A673 (cell line): ENCODE measurements around the gene MBIP.

Experiments
- EZH2 ChIP-seq: fragments of 200-600 bp; sonication (generic); IDR thresholded peaks from 2 replicates; pipeline ENCODE4 v1.6.1; 2017; ENCODE audit warnings: borderline replicate concordance, low read depth, mild to moderate bottlenecking, mixed read lengths, antibody characterized with exemption, low read length; ENCODE audit not compliant: poor library complexity, severe bottlenecking
- TF ChIP-seq, protein P1 (sequence below): fragments of 300-800, 200-600 bp; sonication (generic); conservative IDR thresholded peaks from 2 replicates; pipeline ENCODE4 v1.5.1; 2017; ENCODE audit warnings: low read depth, mild to moderate bottlenecking, antibody characterized with exemption, low read length, moderate library complexity, mixed read lengths

DNA sequence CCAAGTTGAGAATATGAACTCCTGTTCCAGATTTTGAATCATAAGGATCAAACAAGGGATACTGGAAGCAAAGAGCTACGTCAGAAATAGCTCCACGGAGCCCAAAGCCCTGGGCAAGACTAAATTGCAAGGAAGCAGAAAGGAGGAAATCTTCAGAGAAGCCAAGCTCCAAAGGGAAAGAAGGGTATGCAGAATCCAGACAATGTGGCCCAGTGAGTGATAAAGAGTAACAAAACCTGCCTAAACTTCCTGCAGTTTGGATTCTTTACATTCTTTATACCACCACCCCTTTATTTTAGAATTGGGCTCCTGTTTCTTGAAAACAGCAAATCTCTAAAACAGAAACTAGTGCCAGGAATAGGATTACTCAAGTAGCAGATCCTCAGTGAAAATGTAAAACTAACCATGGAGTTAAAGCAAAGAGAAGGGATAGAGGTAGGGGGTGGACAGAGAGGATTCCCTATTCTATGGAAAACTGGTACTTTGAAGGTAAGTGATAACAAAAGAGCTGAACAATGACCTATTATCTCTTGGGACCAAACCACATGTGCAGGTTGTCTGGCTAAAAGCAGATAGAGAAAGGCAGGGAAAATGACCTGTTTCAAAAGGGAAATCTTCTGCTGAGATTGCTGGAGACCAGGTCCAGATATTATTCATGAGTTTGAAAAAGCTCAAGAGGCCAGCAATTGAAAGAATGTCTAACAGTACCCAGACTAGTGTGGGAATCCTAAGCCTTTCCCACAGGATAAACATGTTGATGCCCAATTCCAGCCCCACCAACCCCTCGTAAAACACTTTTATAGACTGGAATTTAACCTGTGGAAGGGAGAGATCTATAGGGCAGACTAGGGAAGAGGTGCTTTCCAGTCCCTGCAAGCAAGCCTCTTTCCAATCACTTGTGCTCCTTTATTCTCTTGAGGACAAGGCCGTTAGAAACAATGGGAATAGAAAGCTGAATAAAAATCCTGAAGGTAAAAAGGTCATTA lies 24.5 kb downstream of the MBIP start:
- TF ChIP-seq, protein P1, sequence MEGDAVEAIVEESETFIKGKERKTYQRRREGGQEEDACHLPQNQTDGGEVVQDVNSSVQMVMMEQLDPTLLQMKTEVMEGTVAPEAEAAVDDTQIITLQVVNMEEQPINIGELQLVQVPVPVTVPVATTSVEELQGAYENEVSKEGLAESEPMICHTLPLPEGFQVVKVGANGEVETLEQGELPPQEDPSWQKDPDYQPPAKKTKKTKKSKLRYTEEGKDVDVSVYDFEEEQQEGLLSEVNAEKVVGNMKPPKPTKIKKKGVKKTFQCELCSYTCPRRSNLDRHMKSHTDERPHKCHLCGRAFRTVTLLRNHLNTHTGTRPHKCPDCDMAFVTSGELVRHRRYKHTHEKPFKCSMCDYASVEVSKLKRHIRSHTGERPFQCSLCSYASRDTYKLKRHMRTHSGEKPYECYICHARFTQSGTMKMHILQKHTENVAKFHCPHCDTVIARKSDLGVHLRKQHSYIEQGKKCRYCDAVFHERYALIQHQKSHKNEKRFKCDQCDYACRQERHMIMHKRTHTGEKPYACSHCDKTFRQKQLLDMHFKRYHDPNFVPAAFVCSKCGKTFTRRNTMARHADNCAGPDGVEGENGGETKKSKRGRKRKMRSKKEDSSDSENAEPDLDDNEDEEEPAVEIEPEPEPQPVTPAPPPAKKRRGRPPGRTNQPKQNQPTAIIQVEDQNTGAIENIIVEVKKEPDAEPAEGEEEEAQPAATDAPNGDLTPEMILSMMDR, result no peak
- TF ChIP-seq EZH2, result no peak
